HepG2 (cell line): ENCODE results near the gene RERE. TPM values are rescaled to one million over a fixed set of nuclear protein-coding genes. Genes with fewer than 3 reads are reported as not detected.

Source experiments
- BRD4 ChIP-seq: sonication (generic); formaldehyde crosslinking; IDR thresholded peaks from 2 replicates; pipeline ENCODE4 v1.4.0; 2020; ENCODE audit warnings: missing genetic modification reagents
- GZF1 ChIP-seq: sonication (generic); formaldehyde crosslinking; IDR thresholded peaks from 2 replicates; pipeline ENCODE4 v1.5.1; 2020; ENCODE audit warnings: mild to moderate bottlenecking, missing genetic modification reagents
- HHEX ChIP-seq: IDR thresholded peaks from 2 replicates; pipeline ENCODE4 v1.6.1; 2016; ENCODE audit warnings: control low read depth
- IKZF4 ChIP-seq: sonication (generic); formaldehyde crosslinking; IDR thresholded peaks from 2 replicates; pipeline ENCODE4 v1.5.1; 2020; ENCODE audit warnings: borderline replicate concordance, mild to moderate bottlenecking, low read depth, missing genetic modification reagents; ENCODE audit errors: not compliant biosample characterization
- KDM3A ChIP-seq: IDR thresholded peaks from 2 replicates; pipeline ENCODE4 v1.6.1; 2018; ENCODE audit warnings: low read depth, missing compliant biosample characterization
- TARDBP ChIP-seq: sonication (generic); formaldehyde crosslinking; IDR thresholded peaks from 2 replicates; pipeline ENCODE4 v1.8.0; 2022; ENCODE audit warnings: mild to moderate bottlenecking, missing genetic modification reagents
- ZFP36L1 ChIP-seq: sonication (generic); formaldehyde crosslinking; IDR thresholded peaks from 2 replicates; pipeline ENCODE4 v1.8.0; 2022; ENCODE audit warnings: mild to moderate bottlenecking, missing genetic modification reagents, moderate library complexity
- ZNF225 ChIP-seq: sonication (generic); formaldehyde crosslinking; IDR thresholded peaks from 2 replicates; pipeline ENCODE4 v1.4.0; 2020; ENCODE audit warnings: mild to moderate bottlenecking, missing genetic modification reagents
- ZNF264 ChIP-seq: sonication (generic); formaldehyde crosslinking; IDR thresholded peaks from 2 replicates; pipeline ENCODE4 v1.4.0; 2020; ENCODE audit warnings: missing genetic modification reagents
- ZNF317 ChIP-seq: sonication (generic); formaldehyde crosslinking; IDR thresholded peaks from 2 replicates; pipeline ENCODE4 v1.5.0; 2020; ENCODE audit warnings: mild to moderate bottlenecking, missing genetic modification reagents
- ZNF558 ChIP-seq: sonication (generic); formaldehyde crosslinking; IDR thresholded peaks from 2 replicates; pipeline ENCODE4 v1.9.0; 2022; ENCODE audit warnings: mild to moderate bottlenecking, missing genetic modification reagents, borderline replicate concordance
- ZNF724P ChIP-seq: sonication (generic); formaldehyde crosslinking; IDR thresholded peaks from 2 replicates; pipeline ENCODE4 v1.8.0; 2022; ENCODE audit warnings: missing genetic modification reagents, borderline replicate concordance
- ZNF749 ChIP-seq: sonication (generic); formaldehyde crosslinking; IDR thresholded peaks from 2 replicates; pipeline ENCODE4 v1.8.0; 2022; ENCODE audit warnings: mild to moderate bottlenecking, missing genetic modification reagents, moderate library complexity, borderline replicate concordance
- polyA plus RNA-seq, 8 experiments: library from polyadenylated mRNA; depleted of rRNA in 3 of 8; stranded (reverse) in 7 of 8; unstranded in 1 of 8; fragments of >200 nt; fragmentation: Illumina TruSeq in 4 of 8; extraction: Trizol in 4 of 8; gene quantifications; 2 replicates each; pipeline versions ENCODE4 v1.2.1 to v1.2.3, GENCODE V29; 2011 to 2016; ENCODE audit warnings: low read depth in 4 of 8, missing spikeins in 1 of 8, mixed read lengths in 1 of 8; ENCODE audit not compliant: insufficient read depth in 1 of 8
- total RNA-seq, 5 experiments: library from RNA; depleted of rRNA; stranded (reverse); fragments of >200 nt; fragmentation: Illumina TruSeq; extraction: Trizol; gene quantifications; 2 replicates each; pipeline ENCODE4 v1.2.3, GENCODE V29; 2016; ENCODE audit warnings: low read depth in 1 of 5
- TF ChIP-seq, protein P1 (sequence below): sonication (generic); formaldehyde crosslinking; IDR thresholded peaks from 2 replicates; pipeline ENCODE4 v1.5.0; 2020; ENCODE audit warnings: missing genetic modification reagents
- TF ChIP-seq, protein P2 (sequence below): sonication (generic); formaldehyde crosslinking; IDR thresholded peaks from 2 replicates; pipeline ENCODE4 v1.4.0; 2020; ENCODE audit warnings: missing genetic modification reagents
- TF ChIP-seq, protein P3 (sequence below): sonication (generic); formaldehyde crosslinking; IDR thresholded peaks from 2 replicates; pipeline ENCODE4 v1.4.0; 2020; ENCODE audit warnings: missing genetic modification reagents, borderline replicate concordance

Gene RERE
- total and polyA plus RNA-seq, 2 of the 13 experiments (the other 11 are each of a cell fraction or from before 2014, with no cell fraction given) = 18.3 to 21.9 TPM

DNA sequence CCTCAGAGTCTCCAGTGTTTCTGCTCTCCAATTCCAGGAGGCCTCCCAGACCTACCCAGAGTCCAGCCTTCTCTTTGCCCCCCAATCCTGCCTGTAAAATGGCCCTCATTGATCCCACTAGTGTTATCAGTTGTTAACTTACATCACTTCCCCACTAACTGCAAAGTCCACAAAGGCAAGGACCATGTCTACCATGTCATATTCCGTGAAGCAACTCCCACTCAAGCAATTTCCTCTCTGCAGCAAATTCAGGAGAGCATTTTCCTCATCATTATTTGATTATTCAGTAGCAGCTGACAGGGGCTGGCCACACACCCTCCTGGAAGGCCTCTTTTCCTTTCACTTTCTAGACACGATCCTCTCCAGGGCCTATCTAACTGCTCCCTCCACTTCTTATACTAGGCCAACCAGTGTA, 153.5 kb downstream of the RERE start (continued):
- TF ChIP-seq ZNF724P (CRISPR knock-in tag) (no peak), IKZF4 (no peak), ZNF749 (no peak), ZFP36L1 (CRISPR knock-in tag) (no peak), HHEX (no peak), ZNF558 (no peak), ZNF225 (no peak), KDM3A (CRISPR knock-in tag) (no peak), ZNF264 (CRISPR knock-in tag) (no peak), ZNF317 (no peak), TARDBP (peak; percentile 20; the same call in 1 of the 2 replicates), GZF1 (CRISPR knock-in tag) (no peak), BRD4 (CRISPR knock-in tag) (no peak)
- TF ChIP-seq, protein P1, sequence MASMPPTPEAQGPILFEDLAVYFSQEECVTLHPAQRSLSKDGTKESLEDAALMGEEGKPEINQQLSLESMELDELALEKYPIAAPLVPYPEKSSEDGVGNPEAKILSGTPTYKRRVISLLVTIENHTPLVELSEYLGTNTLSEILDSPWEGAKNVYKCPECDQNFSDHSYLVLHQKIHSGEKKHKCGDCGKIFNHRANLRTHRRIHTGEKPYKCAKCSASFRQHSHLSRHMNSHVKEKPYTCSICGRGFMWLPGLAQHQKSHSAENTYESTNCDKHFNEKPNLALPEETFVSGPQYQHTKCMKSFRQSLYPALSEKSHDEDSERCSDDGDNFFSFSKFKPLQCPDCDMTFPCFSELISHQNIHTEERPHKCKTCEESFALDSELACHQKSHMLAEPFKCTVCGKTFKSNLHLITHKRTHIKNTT (CRISPR knock-in tag) = no peak
- TF ChIP-seq, protein P2, sequence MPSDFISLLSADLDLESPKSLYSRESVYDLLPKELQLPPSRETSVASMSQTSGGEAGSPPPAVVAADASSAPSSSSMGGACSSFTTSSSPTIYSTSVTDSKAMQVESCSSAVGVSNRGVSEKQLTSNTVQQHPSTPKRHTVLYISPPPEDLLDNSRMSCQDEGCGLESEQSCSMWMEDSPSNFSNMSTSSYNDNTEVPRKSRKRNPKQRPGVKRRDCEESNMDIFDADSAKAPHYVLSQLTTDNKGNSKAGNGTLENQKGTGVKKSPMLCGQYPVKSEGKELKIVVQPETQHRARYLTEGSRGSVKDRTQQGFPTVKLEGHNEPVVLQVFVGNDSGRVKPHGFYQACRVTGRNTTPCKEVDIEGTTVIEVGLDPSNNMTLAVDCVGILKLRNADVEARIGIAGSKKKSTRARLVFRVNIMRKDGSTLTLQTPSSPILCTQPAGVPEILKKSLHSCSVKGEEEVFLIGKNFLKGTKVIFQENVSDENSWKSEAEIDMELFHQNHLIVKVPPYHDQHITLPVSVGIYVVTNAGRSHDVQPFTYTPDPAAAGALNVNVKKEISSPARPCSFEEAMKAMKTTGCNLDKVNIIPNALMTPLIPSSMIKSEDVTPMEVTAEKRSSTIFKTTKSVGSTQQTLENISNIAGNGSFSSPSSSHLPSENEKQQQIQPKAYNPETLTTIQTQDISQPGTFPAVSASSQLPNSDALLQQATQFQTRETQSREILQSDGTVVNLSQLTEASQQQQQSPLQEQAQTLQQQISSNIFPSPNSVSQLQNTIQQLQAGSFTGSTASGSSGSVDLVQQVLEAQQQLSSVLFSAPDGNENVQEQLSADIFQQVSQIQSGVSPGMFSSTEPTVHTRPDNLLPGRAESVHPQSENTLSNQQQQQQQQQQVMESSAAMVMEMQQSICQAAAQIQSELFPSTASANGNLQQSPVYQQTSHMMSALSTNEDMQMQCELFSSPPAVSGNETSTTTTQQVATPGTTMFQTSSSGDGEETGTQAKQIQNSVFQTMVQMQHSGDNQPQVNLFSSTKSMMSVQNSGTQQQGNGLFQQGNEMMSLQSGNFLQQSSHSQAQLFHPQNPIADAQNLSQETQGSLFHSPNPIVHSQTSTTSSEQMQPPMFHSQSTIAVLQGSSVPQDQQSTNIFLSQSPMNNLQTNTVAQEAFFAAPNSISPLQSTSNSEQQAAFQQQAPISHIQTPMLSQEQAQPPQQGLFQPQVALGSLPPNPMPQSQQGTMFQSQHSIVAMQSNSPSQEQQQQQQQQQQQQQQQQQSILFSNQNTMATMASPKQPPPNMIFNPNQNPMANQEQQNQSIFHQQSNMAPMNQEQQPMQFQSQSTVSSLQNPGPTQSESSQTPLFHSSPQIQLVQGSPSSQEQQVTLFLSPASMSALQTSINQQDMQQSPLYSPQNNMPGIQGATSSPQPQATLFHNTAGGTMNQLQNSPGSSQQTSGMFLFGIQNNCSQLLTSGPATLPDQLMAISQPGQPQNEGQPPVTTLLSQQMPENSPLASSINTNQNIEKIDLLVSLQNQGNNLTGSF (CRISPR knock-in tag) = no peak
- TF ChIP-seq, protein P3, sequence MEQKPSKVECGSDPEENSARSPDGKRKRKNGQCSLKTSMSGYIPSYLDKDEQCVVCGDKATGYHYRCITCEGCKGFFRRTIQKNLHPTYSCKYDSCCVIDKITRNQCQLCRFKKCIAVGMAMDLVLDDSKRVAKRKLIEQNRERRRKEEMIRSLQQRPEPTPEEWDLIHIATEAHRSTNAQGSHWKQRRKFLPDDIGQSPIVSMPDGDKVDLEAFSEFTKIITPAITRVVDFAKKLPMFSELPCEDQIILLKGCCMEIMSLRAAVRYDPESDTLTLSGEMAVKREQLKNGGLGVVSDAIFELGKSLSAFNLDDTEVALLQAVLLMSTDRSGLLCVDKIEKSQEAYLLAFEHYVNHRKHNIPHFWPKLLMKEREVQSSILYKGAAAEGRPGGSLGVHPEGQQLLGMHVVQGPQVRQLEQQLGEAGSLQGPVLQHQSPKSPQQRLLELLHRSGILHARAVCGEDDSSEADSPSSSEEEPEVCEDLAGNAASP (CRISPR knock-in tag) = no peak
